ENCODE data around the gene GRPEL1.

Gene GRPEL1

DNA sequence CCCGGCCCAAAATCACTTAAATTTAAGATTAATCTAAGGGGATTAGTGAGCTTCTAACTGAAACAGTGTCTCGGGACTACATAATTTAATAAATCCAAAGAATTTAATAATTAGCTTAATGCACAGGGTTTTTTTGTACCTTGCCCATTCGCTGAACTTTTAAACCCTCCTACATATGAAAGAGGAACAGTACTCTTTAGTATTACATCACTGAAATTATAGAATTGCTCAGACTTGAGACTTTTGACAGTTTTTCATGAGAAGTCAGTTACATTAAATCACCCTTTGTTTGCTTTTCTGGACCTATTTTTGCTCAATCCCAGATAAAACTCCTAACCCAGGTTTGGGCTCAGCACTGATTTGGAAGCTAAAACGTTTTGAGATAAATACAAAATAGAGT is 27.1 kb downstream of the GRPEL1 start:
- Histone ChIP-seq H3K4me1 (ENCODE audit: control insufficient read depth, insufficient read depth, low read length) (peaks cover 2% of the 10 kb centered on the region), H3K27me3 (ENCODE audit: control insufficient read depth, insufficient read depth, low read length) (peaks cover 22% of the 10 kb centered on the region), H3K36me3 (ENCODE audit: control insufficient read depth, insufficient read depth, low read length) (no peaks in the 10 kb centered on the region), H3K4me3 (ENCODE audit: low read depth, low read length) (no peak overlapping the region), H3K9me3 (ENCODE audit: control insufficient read depth, insufficient read depth, low read length) (no peaks in the 10 kb centered on the region), H3K9ac (ENCODE audit: low read depth, low read length) (no peak overlapping the region)

- Histone ChIP-seq H3K4me1 (ENCODE audit: control insufficient read depth, insufficient read depth, low read length) (no peaks in the 10 kb centered on the region), H3K27me3 (ENCODE audit: control insufficient read depth, insufficient read depth, low read length) (peaks cover 18% of the 10 kb centered on the region), H3K9ac (ENCODE audit: low read depth, low read length) (no peak overlapping the region), H3K9me3 (ENCODE audit: control insufficient read depth, insufficient read depth, low read length) (no peaks in the 10 kb centered on the region), H3K36me3 (ENCODE audit: control insufficient read depth, insufficient read depth, low read length) (no peaks in the 10 kb centered on the region), H3K4me3 (ENCODE audit: low read depth, low read length) (no peak overlapping the region)
These were observed 30.4 kb downstream of the GRPEL1 start for GRCh38 chr4:7037425-7037824.

DNA sequence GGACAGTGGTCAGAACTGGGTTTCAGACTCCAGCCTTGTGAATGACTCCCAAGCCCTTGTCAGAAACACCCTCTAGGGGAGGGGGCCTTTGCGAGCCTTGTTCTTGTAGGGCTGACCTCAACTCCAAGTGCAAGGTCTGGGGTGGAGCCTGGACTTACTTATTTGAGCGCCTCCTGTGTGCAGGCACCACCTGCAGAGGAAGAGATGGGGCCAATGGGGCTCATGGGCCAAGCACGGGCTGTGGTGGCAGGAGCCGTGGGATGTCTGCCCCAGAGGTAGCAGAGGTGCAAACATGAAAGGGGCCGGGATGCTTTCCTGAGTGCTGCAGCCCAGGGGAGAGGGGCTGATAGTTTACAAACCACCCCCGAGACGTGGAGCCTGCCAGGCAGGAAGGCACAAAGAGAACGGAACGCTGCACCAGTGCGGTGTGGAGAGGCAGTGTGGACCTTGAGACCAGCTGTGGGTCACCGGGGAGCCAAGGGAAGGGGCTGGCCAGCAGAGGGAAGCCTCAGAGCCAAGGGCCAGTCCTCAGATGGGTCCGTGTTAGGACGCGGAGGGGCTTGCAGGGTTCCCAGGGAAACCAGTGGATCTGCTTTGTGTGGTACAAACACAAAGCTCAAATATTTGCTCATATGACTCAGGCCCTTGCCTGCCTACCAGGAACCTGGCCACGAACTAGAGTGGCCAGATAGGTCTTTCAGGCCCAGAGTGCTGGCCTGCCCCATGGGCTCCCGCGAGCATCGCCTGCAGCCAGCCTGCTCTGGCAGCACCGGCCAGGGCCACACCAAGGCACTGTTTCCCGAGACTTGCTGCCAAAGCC is 33.4 kb downstream of the GRPEL1 start:
- peaks cover 25% of the 10 kb centered on the region for H3K36me3 ChIP-seq (ENCODE audit: control insufficient read depth, insufficient read depth, low read length)
- H3K9ac ChIP-seq (ENCODE audit: low read depth, low read length) = no peak overlapping the region
- no peaks in the 10 kb centered on the region for H3K9me3 ChIP-seq (ENCODE audit: control insufficient read depth, insufficient read depth, low read length)
- no peaks in the 10 kb centered on the region for H3K27me3 ChIP-seq (ENCODE audit: control insufficient read depth, insufficient read depth, low read length)
- no peaks in the 10 kb centered on the region for H3K4me1 ChIP-seq (ENCODE audit: control insufficient read depth, insufficient read depth, low read length)
- no peak overlapping the region for H3K4me3 ChIP-seq (ENCODE audit: low read depth, low read length)

- Histone ChIP-seq H3K36me3 (ENCODE audit: control insufficient read depth, insufficient read depth, low read length) (peaks cover 29% of the 10 kb centered on the region), H3K9ac (ENCODE audit: low read depth, low read length) (no peak overlapping the region), H3K4me1 (ENCODE audit: control insufficient read depth, insufficient read depth, low read length) (no peaks in the 10 kb centered on the region), H3K4me3 (ENCODE audit: low read depth, low read length) (no peak overlapping the region), H3K27me3 (ENCODE audit: control insufficient read depth, insufficient read depth, low read length) (no peaks in the 10 kb centered on the region), H3K9me3 (ENCODE audit: control insufficient read depth, insufficient read depth, low read length) (no peaks in the 10 kb centered on the region)
These were observed 35.3 kb downstream of the GRPEL1 start for GRCh38 chr4:7032596-7032995.

DNA sequence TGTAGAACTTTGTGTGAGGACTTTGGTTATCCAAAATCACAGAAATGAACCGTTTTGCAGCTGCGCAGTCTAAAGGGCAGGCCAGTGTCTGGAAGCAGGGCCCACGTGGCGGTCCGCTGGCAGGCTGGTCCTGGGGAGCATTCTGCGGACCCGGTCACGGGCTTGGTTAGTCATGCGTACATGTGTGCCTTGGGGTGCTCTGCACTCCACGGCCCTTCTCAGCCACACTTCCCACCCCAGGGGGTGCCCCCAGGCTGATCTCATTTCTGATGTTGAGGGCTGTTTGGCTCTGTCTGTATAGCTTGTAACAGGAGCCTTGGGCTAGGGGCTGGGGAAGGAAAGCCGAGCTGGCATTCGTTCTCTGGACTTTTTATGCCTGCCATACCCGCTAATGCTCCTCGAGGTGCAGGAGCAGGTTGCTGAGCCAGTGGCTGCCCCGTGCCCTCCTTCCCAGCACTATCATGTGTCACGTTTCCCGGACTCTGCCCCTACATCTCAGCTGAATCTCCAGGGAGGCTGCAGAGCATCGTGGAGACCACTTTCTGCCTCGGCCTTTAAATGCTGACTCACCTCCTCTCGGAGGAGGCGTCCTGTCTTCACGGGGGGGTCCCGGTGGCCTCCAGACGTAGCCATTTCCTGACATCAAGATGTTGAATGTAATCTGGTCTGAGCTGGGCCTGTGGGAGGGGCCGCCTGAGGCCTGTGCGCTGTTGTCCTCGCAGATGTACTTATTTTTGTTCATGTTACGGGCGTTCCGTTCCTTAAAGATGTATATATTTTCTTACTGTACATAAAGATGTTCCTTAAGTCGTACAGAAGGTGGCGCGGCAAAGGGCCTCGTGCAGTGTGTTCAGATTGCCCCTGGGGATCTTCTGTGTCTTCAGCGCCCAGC is 36.1 kb downstream of the GRPEL1 start:
- no peaks in the 10 kb centered on the region for H3K27me3 ChIP-seq (ENCODE audit: control insufficient read depth, insufficient read depth, low read length)
- H3K36me3 ChIP-seq (ENCODE audit: control insufficient read depth, insufficient read depth, low read length) = peaks cover 34% of the 10 kb centered on the region
- H3K4me1 ChIP-seq (ENCODE audit: control insufficient read depth, insufficient read depth, low read length) = no peaks in the 10 kb centered on the region
- H3K4me3 ChIP-seq (ENCODE audit: low read depth, low read length) = no peak overlapping the region
- no peak overlapping the region for H3K9ac ChIP-seq (ENCODE audit: low read depth, low read length)
- no peaks in the 10 kb centered on the region for H3K9me3 ChIP-seq (ENCODE audit: control insufficient read depth, insufficient read depth, low read length)

GRCh38 chr4:7030856-7031255 is 37.0 kb downstream of the GRPEL1 start:
- Histone ChIP-seq H3K27me3 (ENCODE audit: control insufficient read depth, insufficient read depth, low read length) (no peaks in the 10 kb centered on the region), H3K9me3 (ENCODE audit: control insufficient read depth, insufficient read depth, low read length) (no peaks in the 10 kb centered on the region), H3K36me3 (ENCODE audit: control insufficient read depth, insufficient read depth, low read length) (peaks cover 34% of the 10 kb centered on the region), H3K4me3 (ENCODE audit: low read depth, low read length) (no peak overlapping the region), H3K4me1 (ENCODE audit: control insufficient read depth, insufficient read depth, low read length) (no peaks in the 10 kb centered on the region), H3K9ac (ENCODE audit: low read depth, low read length) (no peak overlapping the region)

- H3K27me3 ChIP-seq (ENCODE audit: control insufficient read depth, insufficient read depth, low read length) = no peaks in the 10 kb centered on the region
- peaks cover 40% of the 10 kb centered on the region for H3K36me3 ChIP-seq (ENCODE audit: control insufficient read depth, insufficient read depth, low read length)
- H3K9me3 ChIP-seq (ENCODE audit: control insufficient read depth, insufficient read depth, low read length) = no peaks in the 10 kb centered on the region
- no peaks in the 10 kb centered on the region for H3K4me1 ChIP-seq (ENCODE audit: control insufficient read depth, insufficient read depth, low read length)
- no peak overlapping the region for H3K4me3 ChIP-seq (ENCODE audit: low read depth, low read length)
- H3K9ac ChIP-seq (ENCODE audit: low read depth, low read length) = no peak overlapping the region
These were observed 37.9 kb downstream of the GRPEL1 start for GRCh38 chr4:7029921-7030320.

GRCh38 chr4:7029212-7029611 is 38.7 kb downstream of the GRPEL1 start:
- Histone ChIP-seq H3K4me1 (ENCODE audit: control insufficient read depth, insufficient read depth, low read length) (no peaks in the 10 kb centered on the region), H3K27me3 (ENCODE audit: control insufficient read depth, insufficient read depth, low read length) (no peaks in the 10 kb centered on the region), H3K9me3 (ENCODE audit: control insufficient read depth, insufficient read depth, low read length) (no peaks in the 10 kb centered on the region), H3K9ac (ENCODE audit: low read depth, low read length) (no peak overlapping the region), H3K4me3 (ENCODE audit: low read depth, low read length) (no peak overlapping the region), H3K36me3 (ENCODE audit: control insufficient read depth, insufficient read depth, low read length) (peaks cover 47% of the 10 kb centered on the region)

GRCh38 chr4:7027913-7028312 is 40.0 kb downstream of the GRPEL1 start:
- Histone ChIP-seq H3K4me3 (ENCODE audit: low read depth, low read length) (no peak overlapping the region), H3K9ac (ENCODE audit: low read depth, low read length) (no peak overlapping the region), H3K36me3 (ENCODE audit: control insufficient read depth, insufficient read depth, low read length) (peaks cover 54% of the 10 kb centered on the region), H3K4me1 (ENCODE audit: control insufficient read depth, insufficient read depth, low read length) (no peaks in the 10 kb centered on the region), H3K27me3 (ENCODE audit: control insufficient read depth, insufficient read depth, low read length) (no peaks in the 10 kb centered on the region), H3K9me3 (ENCODE audit: control insufficient read depth, insufficient read depth, low read length) (no peaks in the 10 kb centered on the region)

- Histone ChIP-seq H3K9me3 (ENCODE audit: control insufficient read depth, insufficient read depth, low read length) (no peaks in the 10 kb centered on the region), H3K36me3 (ENCODE audit: control insufficient read depth, insufficient read depth, low read length) (peaks cover 53% of the 10 kb centered on the region), H3K4me3 (ENCODE audit: low read depth, low read length) (no peak overlapping the region), H3K9ac (ENCODE audit: low read depth, low read length) (no peak overlapping the region), H3K27me3 (ENCODE audit: control insufficient read depth, insufficient read depth, low read length) (no peaks in the 10 kb centered on the region), H3K4me1 (ENCODE audit: control insufficient read depth, insufficient read depth, low read length) (no peaks in the 10 kb centered on the region)
These were observed 40.6 kb downstream of the GRPEL1 start for GRCh38 chr4:7027284-7027683.

DNA sequence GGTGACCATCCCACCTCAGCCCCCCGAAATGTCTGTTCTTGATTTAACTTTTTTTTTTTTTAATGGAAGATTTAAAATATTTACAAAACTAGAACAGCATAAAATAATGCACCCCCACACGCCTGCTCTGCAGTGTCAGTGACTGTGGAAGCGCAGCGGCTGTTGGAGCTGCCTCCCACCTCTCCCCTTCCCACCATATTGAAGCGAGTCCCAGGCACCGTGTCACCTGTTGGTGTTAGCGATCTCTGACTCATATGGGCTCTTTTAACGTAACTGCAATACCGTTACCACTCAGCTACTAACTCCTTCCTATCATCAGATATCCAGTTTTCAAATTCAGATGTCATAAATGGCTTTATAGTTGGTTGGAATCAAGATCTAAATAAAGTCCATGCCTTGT is 41.8 kb downstream of the GRPEL1 start:
- Histone ChIP-seq H3K4me3 (ENCODE audit: low read depth, low read length) (no peak overlapping the region), H3K36me3 (ENCODE audit: control insufficient read depth, insufficient read depth, low read length) (peaks cover 46% of the 10 kb centered on the region), H3K4me1 (ENCODE audit: control insufficient read depth, insufficient read depth, low read length) (no peaks in the 10 kb centered on the region), H3K9ac (ENCODE audit: low read depth, low read length) (no peak overlapping the region), H3K27me3 (ENCODE audit: control insufficient read depth, insufficient read depth, low read length) (no peaks in the 10 kb centered on the region), H3K9me3 (ENCODE audit: control insufficient read depth, insufficient read depth, low read length) (no peaks in the 10 kb centered on the region)

All from iPS-15b (cell line).